GM19452 (cell line): Measurements from ENCODE around the gene ZNF792.
"Not testable (repeated sequence)": the region's sequence is repeated elsewhere in the genome, so short reads cannot be mapped to it uniquely, and the experiment has no call there.

Experiments used
- ATAC-seq: cut with Tn5 transposase; IDR thresholded peaks from one replicate; pipeline ENCODE4 v1.9.1; 2021; ENCODE audit not compliant: unreplicated experiment

The ZNF792 gene

DNA sequence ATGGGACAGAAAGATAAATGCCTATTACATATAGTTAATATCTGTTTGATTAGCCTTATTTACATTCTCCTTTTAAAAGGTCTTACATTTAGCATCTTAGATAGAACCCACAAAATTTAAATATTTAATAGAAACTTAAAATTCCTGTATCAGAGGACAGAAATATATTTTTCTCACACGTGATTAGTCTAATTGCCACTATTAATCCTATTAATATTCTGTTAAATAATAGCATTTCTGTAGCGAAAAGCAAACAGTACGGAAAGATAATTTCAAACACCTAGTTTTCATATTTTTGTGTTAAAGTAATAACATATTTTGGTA, 37.7 kb downstream of the ZNF792 start:
- no peak for ATAC-seq

DNA sequence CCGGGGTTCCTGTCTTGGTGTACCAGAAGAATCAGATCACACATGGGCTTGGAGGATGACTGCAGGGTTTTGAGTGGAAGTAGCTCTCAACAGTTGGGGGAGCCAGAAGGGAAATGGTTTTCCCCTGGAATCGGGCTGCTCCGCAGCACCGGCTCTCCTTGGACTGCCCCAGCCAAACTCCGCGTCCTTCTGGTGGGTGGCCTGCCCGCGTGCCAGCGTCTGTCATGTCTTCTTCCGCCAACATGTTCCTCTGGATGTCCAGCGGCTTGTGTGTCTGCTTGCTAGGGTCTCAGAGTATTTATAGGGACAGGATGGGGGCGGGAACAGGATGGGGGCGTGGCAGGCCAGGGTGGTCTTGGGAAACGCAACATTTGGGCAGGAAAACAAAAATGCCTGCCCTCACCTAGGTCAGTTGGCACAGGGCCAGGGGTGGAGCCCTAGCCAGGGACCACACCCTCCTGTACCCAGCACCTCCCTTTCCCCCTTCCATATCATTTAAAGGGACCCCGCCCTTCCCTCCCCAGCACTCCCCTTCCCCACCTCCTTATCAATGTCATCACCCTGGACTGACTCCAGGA, 38.7 kb downstream of the ZNF792 start:
- no peak for ATAC-seq

DNA sequence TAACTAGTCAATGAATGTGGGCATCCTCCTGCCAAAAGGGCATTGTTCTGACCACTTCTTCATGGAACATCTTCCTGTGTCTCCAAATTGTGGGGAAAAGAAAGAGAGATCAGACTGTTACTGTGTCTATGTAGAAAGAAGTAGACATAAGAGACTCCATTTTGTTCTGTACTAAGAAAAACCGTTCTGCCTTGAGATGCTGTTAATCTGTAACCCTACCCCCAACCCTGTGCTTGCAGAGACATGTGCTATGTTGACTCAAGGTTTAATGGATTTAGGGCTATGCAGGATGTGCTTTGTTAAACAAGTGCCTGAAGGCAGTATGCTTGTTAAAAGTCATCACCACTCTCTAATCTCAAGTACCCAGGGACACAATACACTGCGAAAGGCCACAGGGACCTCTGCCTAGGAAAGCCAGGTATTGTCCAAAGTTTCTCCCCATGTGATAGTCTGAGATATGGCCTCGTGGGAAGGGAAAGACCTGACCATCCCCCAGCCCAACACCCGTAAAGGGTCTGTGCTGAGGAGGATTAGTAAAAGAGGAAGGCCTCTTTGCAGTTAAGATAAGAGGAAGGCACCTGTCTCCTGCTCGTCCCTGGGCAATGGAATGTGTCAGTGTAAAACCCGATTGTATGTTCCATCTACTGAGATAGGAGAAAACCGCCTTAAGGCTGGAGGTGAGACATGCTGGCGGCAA, 43.8 kb downstream of the ZNF792 start:
- not testable (repeated sequence) for ATAC-seq

DNA sequence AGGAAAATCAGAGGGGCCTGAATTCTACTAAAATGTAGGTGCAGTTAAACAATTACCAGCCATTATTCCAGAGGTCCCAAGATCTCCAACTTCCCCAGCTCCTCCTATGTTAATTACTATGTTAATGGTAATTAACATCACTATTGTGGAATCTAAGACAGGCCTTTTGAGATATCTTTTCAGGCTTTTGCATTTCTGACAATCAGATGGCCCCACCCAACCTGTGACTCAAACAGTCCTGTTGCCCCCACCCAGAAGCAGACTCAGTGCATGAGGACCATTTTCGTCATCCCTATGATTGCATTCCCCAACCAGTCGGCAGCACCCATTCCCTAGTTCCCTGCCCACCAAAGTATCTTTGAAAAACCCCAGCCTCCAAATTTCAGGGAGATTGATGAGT, 45.8 kb downstream of the ZNF792 start:
- no peak for ATAC-seq

DNA sequence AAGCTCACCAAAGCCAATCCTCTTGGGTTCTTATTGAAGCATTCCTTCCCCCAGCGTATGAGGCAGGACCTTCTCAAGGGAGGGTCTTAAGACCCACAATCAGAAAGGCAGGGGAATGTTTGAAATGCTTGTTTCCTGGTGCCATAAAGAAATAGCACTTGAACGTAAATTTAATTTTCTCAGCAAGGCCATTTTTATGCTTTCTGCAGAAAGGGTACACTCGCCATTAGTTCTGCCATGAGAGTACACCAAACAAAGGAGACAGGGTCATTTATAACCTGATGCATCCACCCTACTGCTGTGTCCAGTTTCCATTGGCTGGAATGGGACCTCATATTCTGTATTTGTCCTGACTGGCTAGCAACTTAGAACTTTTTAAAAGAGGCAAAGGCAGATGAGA, 46.9 kb downstream of the ZNF792 start:
- ATAC-seq, result not testable (repeated sequence)

DNA sequence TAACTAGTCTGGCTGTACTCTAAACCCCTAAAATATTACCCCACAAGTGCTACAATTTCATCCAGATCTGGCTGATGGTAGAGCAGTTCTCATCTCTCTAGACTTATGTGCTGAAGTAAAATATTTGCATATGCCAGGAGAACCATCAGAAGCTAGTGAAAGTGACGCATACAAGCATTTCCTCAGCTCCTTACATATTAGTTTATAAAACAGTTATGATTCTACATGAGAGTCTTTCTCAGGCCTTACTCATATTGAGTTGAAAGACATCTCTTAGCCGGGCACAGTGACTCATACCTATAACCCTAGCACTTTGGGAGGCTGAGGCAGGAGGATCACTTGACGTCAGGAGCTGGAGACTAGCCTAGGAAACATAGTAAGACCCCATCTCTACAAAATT, 53.3 kb downstream of the ZNF792 start:
- no peak for ATAC-seq
